Stimulated activated CD4-positive, alpha-beta T cell treated with anti-CD3 and anti-CD28 coated beads, Interleukin-1b, Interleukin-23, amount 100 ng/mL, for 1 hour (primary cell): ENCODE measurements around the gene PPFIBP2.

ENCODE experiments used
- DNase-seq, 2 donors: peaks; one replicate each; pipeline ENCODE4 v3.0.0-alpha.2; 2020; ENCODE audit warnings: low read depth in 2 of 2

Gene PPFIBP2

GRCh38 chr11:7692426-7692825 lies 178.6 kb downstream of the PPFIBP2 start:
- no peak for DNase-seq

GRCh38 chr11:7694235-7694634 lies 180.4 kb downstream of the PPFIBP2 start:
- no peak for DNase-seq

GRCh38 chr11:7696424-7696823 lies 182.6 kb downstream of the PPFIBP2 start:
- DNase-seq = no peak
